ENCODE results near the gene PDE12. TPM values are rescaled to one million over a fixed set of nuclear protein-coding genes. Genes with fewer than 3 reads are reported as not detected.

Gene PDE12
- total and polyA plus RNA-seq, 2 of the 13 experiments (the other 11 are each of a cell fraction or from before 2014, with no cell fraction given) = 9.0 to 17.8 TPM

GRCh38 chr3:57555738-57556458 is at the start of gene PDE12 (continued):
- TF ChIP-seq ZBTB43 (CRISPR knock-in tag; conservative IDR thresholded peaks at IDR 0.05) (no peak), TOPORS (CRISPR knock-in tag; IDR thresholded peaks at IDR 0.05) (peak; percentile 83), GPN1 (CRISPR knock-in tag; IDR thresholded peaks at IDR 0.05; ENCODE audit: borderline replicate concordance) (no peak), ZKSCAN1 (IDR thresholded peaks at IDR 0.05; ENCODE audit: low read length) (peak; percentile 31; the same call in 1 of the 2 replicates), ZNF205 (CRISPR knock-in tag; IDR thresholded peaks at IDR 0.05) (peak; percentile 73; the same call in 1 of the 2 replicates), ZNF274 (CRISPR knock-in tag; IDR thresholded peaks at IDR 0.05) (peak; percentile 87; the same call in 1 of the 2 replicates), ZNF414 (CRISPR knock-in tag; IDR thresholded peaks at IDR 0.05) (peak; percentile 81; the same call in 1 of the 2 replicates), CREB3 (CRISPR knock-in tag; IDR thresholded peaks at IDR 0.05) (no peak), ZNF160 (CRISPR knock-in tag; IDR thresholded peaks at IDR 0.05) (no peak), ZBTB1 (CRISPR knock-in tag; IDR thresholded peaks at IDR 0.05; ENCODE audit: borderline replicate concordance) (no peak), ZNF260 (CRISPR knock-in tag; IDR thresholded peaks at IDR 0.05; ENCODE audit: borderline replicate concordance, low read depth) (no peak), USF2 (IDR thresholded peaks at IDR 0.05; ENCODE audit: low read depth, low read length) (peak; percentile 93), USF2 (CRISPR knock-in tag; IDR thresholded peaks at IDR 0.05; ENCODE audit: borderline replicate concordance) (peak; percentile 95), KAT8 (CRISPR knock-in tag; IDR thresholded peaks at IDR 0.05) (peak; percentile 98), FLYWCH1 (CRISPR knock-in tag; IDR thresholded peaks at IDR 0.05) (no peak), ZNF547 (CRISPR knock-in tag; IDR thresholded peaks at IDR 0.05) (peak; percentile 92), ZBTB7A (CRISPR knock-in tag; IDR thresholded peaks at IDR 0.05) (no peak), ZBTB25 (CRISPR knock-in tag; IDR thresholded peaks at IDR 0.05) (peak; percentile 60), TP53 (CRISPR knock-in tag; conservative IDR thresholded peaks at IDR 0.05) (no peak; the same call in 1 of the 2 replicates), SKIL (CRISPR knock-in tag; IDR thresholded peaks at IDR 0.05; ENCODE audit: borderline replicate concordance) (no peak), ZNF354B (CRISPR knock-in tag; IDR thresholded peaks at IDR 0.05) (peak; percentile 81; the same call in 1 of the 2 replicates), CHCHD3 (CRISPR knock-in tag; IDR thresholded peaks at IDR 0.05) (no peak)

Measured in HepG2 (cell line).